Stimulated activated CD8-positive, alpha-beta memory T cell treated with anti-CD3 and anti-CD28 coated beads, Interleukin-7, amount 100 ng/mL, for 24 hours (primary cell): ENCODE results near the gene PDLIM4.

Experiments
- DNase-seq: peaks from one replicate; pipeline ENCODE4 v3.0.0-alpha.2; 2020; ENCODE audit warnings: low read depth

The PDLIM4 gene

DNA sequence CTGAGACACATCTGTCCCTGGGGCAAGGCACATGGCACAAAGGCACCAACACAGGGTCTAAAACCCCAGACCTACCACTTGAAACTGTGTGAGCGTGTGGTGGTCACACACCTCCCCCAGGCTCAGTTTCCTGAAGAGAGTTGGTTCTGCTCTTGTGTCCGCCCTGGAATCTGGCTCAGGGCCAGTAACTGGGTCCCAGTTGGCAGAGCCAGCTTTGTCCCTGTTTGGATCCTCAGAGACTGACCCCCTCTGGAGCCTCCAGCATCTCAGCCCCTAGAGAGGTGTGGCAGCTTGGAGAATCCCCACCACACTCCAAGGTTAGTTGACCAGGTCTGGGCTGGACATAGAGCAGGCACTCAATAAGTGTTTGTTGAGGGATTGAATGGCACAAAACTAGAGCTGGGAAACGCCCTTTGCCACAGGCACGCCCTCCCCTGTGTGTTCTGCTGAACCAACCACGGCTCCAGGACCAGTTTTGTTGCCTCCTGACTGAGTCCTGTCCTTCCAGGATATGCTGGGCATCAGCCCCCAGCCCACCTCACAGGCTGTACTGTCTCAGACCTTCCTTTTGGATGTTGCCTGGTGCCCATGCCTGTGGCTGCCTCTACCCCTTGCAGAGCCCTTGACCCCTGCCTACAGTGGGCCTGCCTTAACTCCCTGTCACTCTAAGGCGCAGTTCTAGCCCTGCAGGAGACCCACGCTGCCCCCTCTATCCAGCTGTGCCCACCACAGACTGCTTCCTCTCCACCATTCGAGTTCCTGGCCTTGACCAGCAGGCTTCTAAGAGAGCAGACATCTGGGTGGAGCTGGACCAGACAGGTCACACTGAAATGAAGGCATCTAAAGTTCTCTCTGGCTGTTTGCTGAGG, 3.8 kb upstream of the PDLIM4 start:
- DNase-seq: no peak

DNA sequence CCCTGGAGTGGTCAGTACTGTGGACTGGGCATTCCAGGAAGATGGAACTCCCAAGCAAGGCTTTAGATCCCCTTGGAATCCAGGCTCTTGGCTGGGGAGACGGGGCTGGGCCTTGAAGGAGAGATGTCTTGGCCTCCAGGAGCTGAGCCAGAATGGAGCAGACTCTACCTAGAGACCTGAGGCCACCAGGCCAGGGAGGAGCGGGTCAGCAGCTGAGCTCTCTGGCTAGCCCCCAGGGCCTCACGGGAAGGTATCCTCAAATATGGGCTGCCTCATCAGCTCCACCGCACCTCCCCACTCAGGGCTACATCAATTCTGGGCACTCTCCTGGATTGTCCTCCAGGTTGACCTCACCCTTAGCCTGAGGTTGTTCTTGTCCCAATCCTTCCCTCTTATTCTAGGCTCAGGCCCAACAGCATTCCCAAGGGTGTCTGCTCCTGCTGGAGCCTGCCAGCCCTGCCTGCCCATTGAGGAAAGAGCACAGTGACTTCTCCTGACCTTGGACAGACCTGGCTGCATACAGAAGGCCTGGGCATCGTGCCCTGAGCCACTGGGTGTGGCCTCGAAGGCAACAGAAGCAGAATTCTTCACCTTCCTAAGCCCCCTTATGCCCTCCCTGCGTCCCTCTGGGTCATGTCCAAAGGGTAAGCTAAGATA, 3.0 kb upstream of the PDLIM4 start:
- no peak for DNase-seq

- DNase-seq: no peak
Observed at GRCh38 chr5:132256086-132256782, 1.3 kb upstream of the PDLIM4 start.

- DNase-seq: no peak
Observed at GRCh38 chr5:132256783-132257130, 739 bp upstream of the PDLIM4 start.

- no peak for DNase-seq
Observed at GRCh38 chr5:132258102-132259068, 889 bp downstream of the PDLIM4 start.

DNA sequence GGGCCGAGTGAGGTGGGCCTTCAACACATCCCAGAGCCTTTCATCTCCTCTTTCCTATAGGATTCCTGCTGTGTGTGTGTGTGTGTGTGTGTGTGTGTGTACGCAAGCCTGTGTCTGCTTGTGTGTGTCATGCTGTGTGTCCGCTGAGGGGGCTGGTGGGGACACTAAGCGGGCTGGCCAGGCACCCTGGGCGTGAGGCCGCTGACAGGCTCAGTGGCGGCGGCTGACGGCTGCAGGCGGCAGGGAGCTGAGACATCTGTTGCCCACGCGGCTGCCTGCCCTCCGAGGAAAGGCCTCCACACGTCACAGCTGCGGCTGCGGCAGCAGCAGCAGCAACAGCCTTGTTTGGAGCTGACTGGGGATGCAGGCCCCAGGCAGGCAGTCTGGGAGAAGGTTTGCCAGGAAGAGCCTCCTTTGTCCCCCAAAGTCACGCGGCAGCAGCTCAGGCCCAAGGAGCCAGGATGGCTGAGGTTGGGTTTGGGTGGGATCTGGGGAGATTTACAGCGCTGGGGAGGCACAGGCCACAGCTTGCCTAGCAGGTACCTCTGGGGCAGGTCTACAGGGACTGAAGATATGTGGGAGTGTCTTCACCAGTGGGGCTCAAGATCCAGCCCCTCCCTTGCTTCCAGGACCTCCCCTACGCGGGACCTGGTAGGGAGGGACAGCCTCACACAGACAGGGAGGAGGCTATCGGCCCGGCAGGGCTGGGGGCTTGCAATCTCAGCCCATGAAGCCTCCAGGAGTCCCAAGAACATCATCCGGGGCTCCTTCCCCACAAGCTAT, 1.8 kb downstream of the PDLIM4 start:
- no peak for DNase-seq

DNA sequence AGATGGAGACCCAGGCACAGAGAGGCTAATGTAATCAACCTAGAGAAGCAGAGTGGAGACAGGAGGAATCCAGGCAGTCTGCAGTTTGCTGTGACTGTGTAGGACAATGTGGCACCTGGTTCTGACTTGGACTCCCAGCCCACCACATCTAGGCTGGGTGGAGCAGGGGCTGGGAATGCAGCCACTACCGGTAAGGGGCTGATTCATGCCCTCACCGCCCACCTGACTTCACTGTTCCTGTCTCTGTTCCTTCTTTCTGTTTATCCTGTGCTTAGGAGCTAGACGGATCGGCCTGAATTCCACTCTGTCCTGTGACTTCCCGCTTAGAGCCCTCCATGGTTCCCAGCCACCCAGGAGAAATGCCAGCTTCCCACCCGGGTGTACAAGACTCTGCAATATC, 2.6 kb downstream of the PDLIM4 start:
- no peak for DNase-seq

DNA sequence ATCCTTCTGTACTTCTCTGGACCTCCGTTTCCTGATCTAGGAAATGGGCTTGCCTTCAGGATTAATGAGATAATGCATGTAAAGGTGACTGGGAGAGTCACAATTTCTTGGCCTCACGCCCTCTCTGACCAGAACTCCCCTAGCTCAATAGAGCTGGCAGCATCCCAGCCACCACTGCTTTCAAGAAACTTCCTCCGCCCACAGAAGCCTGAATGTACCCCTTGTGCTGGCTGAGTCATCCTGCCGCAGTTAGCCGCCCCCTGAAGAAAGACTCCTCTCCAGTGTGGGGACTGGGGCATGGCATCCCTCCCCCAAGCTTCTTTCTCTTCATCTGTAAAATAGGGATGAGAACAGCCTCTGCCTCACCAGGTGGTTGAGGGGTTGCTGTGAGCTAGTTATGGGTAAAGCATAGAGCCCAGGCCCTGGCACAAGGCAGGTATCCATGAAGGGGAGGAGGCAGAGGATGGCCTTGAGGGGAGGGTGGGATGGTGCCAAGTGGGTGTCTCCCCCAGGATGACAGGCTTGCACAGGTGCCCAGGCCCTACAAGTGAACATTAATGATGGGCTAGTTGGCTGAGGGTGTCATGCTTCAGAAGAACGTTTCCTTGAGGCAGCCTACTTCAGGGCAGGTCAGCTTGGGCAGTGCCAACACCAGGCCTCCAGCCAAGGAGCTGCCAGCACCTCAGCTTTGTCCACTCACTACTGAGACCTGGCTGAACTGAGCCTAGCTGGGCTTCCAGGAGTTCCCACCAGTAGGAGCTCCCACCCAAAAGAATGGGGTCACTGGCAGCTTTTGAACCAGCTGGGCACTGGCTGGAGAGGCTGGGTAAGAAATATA, 3.4 kb downstream of the PDLIM4 start:
- DNase-seq: no peak

GRCh38 chr5:132261881-132262845, 4.7 kb downstream of the PDLIM4 start:
- no peak for DNase-seq

GRCh38 chr5:132262882-132263547, 5.5 kb downstream of the PDLIM4 start:
- DNase-seq: no peak

DNA sequence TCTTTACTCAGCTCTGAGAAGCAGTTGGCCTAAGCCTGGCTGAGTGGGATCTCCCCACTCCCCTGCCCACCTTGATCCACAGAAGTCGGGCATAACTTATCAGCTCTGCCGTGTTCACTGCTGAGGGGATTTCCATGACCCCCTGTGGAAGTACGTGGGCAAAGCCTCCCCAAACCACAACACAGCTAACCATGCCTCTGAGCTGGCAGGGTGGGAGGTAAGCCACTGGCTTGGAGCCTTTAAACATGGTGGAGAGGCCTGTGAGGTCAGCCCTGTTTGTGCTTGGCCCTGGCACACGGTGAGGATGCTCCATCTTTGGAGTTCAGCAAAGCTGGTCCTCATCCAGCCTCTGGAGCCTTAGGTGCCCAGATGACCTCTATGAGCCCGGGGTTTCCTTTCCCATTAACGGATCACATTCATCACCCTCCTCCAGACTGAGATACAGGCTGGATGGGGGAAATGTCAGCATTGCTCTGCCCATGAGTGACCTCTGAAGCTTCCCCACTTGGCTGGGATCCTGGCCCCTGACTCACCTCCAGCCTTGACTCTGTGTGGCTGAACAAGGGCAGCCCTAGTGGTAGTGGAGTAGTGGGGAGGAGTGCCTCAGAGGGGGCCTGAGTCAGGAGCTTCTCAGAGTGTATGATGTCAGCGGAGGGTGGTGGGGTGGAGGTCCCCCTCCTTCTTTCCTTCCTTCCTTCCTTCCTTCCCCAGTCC, 6.2 kb downstream of the PDLIM4 start:
- DNase-seq: no peak

DNA sequence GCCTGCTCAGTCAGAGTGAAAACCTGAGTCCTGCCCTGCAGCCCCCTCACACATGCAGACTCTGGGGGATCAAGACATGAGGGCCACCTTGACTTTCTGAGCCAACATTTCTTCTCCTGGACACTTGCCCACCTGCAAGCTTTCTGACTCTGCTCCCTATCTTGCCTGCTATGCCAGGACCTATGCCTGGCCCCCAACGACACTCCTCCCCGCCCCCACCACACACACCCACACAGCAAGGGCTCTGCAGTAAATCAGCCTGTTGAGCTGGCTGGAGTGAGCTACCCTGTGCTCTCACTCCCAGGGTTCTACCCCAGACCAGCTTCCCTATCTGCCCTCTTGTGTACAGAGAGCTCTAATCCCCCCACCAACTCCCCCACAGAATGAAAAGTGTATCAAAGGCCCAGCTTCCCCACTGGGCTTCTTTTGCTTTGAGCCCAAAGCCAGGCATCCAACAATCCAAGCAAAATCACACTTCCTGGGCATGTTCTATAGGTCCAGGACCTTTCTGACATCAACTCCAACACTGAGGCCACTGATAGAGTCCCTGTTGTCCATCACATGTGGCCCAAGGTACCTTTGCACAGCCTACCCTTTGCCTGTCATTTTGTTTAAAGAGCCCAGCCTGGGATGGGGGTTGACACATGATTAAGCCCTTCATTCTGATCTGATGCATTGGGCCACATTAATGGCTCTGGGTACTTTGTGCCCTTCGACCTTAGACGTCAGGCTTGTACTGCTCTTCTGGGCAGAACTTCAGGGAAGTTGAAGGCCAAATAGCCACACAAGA, 7.2 kb downstream of the PDLIM4 start:
- DNase-seq: no peak

GRCh38 chr5:132265336-132266030, 8.0 kb downstream of the PDLIM4 start:
- DNase-seq: no peak

- no peak for DNase-seq
Observed at GRCh38 chr5:132266031-132266835, 8.7 kb downstream of the PDLIM4 start.

DNA sequence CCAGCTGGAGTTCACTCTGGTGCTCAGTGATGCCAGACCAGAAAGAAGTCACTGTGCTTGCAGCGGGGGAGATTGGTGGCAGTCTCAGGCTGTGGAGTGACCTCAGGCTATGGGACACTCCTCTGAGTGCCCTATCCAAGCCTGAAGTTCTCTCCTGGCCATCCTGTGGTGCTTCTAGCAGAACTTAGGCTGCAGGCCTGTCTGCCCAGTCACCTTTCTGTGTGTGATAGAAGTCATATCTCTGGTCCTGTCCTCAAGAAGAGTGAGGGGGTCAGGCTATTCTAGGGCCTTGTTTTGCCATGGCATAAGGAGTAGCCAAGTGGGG, 9.3 kb downstream of the PDLIM4 start:
- DNase-seq: no peak
